Central memory CD4-positive, alpha-beta T cell (primary cell): ENCODE results near the gene AHDC1.

Experiments
- DNase-seq: peaks from one replicate; pipeline ENCODE4 v3.0.0; 2022

AHDC1 gene

DNA sequence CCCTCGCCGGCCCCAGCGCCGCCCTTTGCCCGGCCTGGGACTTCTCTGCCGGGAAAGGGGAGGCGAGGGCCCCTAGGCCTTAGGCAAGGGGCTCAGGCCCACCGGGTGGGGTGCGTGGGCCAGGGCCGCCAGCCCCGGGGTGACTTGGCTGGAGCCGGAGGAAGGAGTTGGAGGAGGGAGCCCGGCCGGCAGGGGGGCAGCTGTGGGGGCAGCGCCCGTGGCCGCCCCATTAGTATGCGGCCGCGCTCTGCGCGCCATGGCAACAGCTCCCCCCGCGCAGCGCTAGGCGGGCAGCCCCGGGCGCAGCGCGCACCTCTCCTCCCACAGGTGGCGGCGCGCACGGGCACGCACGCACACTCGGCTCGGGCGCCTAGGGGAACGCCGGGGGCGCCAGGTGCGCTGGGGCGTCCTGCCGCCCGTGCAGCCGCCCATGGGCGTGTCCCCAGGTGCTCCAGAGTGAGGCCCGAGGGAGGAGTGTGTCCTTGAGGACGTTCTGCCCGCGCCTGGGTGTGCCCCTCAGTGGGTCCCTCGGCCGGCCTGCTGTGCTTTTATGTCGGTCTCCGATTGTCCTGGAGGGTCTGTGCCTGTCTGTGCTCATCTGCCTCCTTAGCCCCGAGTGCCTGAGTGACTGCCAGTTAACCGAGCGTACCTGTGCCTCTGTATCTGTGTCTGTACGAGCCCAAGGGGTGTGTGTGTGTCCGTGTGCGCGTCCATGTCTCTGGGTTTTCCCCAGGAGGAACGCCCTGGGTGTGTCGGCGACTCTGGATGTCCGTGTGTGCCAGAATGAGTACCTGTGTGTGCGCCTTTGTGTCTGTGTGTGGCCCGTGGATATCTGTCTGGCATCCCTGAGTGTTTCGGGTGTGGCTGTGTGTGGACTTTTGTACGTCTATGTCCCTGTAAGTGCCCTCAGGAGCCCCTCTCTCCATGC is 75.8 kb downstream of the AHDC1 start:
- peak; percentile 57 for DNase-seq

- peak; percentile 69 for DNase-seq
Measured at GRCh38 chr1:27527223-27527889, 76.6 kb downstream of the AHDC1 start.

GRCh38 chr1:27526569-27527222 is 77.2 kb downstream of the AHDC1 start:
- DNase-seq: no peak

DNA sequence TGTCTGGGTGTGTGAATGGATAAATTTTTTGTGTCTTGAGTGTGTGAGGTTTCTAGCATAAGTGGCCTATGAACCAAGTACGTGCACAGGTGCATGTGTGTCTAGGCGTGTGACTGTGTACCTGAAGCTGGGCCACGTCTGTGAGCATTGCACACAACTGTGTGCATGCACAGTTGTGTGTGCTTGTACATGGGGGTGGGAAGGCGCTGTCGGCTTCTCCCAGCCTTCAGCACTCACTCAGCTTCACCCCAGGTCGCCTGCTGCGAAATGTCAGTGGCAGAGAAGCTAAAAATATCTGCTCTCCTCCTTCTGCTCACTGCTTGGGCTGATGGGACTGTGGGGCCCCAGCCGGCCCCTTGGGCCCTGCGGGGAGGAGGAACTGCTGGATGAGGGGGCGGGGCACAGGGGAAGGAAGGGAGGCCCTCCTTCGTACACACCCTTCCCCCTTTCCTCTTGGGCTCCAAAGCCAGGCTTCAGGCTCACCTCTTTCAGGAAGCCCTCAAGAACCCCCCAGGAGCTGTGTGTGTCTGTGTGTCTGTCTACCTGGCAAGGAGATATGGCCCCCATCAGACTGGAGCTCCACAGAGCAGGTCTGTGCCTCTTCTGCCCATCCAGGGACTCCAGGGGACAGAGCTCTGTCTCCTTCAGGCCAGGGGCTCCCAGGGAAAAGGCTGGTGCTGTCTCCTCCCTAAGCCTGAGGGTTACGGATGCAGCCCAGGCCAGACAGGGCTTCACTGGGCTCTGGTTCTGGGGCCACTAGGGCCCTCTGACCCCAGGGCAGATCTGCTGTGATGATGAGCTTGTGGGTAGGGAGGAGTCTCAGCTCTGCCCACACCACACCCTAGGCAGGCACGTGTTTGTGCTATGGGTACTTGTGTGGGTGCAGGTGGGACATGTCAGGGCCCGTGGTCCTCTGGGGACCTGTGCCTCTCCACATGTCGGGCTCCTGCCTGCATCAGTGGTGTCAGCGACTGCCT is 78.4 kb downstream of the AHDC1 start:
- DNase-seq: peak; percentile 24

DNA sequence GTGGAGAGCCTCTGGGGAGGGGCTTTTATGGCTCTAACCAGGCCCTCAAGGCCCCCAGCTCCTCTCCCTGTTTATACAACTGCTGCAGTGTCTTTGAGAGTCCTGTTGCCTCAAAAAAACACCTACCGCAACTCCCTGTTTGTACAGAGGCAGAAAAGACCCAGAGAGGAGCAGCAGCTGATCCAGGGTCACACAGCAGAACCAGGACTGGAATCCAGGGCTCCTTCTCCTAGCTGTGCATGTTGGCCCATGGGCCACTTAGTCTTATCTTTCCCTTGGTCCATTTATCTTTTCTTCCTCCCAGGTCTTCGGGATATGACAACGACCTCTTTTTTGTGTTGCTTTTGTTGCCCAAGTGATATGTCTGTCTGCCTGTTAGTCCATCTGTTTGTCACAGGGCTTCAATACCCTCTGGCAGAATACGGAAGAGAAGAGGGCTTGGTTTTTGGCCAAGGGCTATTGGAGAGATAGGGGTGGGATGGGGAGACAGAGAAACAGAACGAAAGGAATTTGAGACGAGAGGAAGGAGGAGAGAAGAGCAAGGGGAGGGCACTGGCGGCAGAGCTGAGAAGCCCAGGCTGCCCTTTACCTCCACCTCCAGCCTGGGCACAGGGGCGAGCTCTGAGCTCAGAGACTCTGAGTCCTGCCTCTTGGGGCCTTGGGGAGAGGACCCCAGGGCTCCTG is 80.5 kb downstream of the AHDC1 start:
- no peak for DNase-seq

DNA sequence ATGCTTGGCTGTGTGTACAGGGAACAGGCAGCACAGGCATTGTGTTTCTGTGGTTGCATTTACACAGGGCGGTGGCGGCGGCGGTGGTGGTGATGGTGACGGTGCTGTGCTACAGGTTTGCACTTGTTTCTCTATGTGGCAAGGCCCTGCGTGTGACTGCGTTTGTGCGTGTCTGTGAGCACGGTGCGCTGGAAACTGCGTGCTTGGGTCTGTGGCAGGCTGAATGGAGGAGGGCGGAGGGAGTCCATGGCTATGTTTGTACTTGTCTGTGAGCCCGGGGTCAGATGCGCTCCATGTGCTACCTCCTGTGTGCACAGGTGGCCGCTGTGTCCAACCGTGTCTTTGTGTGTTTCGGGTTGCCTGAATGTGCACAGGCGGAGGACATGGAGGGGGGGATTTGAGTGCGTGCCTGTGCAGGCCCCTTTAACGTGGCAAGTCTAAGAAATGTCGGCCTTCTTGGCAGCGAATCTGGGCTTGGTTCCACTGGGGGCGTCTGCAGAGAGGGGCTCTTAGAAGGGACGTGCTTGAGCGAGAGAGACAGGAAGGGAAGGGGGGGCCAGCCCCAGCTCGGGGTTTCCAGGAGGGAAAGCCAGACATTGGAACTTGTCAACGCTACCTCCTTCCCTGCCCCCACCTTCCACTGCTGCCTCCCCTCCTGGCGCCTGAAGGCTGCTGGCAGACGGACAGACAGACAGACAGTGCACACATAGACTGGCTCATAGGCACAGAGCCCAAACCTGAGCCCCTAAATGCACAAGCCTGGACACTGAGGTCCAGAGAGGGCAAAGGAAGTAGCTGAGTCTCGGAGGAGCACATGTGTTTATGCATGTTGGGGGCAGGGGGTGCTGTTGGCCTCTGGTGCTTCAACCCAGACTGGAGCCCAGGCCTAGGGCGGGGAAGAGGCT is 81.3 kb downstream of the AHDC1 start:
- peak; percentile 75 for DNase-seq

DNA sequence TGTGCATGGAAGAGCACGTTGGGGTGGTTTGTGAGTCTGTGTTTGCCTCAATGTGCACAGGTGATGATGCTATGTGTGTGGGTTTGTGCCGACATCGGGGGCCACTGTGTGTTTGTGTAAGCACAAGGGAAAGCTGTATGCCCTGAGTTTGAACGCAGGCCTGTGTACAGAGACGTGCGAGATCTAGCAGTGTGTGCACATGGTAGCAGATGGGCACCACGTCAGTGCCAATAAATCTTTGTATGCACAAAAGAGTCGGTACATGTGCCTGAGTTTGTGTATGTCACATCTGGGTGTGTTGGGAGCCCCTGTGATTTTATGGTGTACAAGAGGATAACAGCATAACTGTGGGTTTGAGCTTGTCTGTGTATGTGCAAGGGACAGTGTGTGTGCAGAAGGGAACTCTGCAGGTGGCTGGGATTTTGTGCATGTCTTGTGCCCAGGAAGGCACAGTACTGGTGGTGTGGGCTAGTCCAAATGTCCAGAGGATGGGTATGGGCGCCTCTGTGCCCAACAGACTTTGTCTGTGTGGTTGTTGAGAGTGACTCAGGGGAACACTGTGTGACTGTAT is 82.0 kb downstream of the AHDC1 start:
- DNase-seq: no peak

- peak; percentile 47 for DNase-seq
Measured at GRCh38 chr1:27521336-27521831, 82.6 kb downstream of the AHDC1 start.

DNA sequence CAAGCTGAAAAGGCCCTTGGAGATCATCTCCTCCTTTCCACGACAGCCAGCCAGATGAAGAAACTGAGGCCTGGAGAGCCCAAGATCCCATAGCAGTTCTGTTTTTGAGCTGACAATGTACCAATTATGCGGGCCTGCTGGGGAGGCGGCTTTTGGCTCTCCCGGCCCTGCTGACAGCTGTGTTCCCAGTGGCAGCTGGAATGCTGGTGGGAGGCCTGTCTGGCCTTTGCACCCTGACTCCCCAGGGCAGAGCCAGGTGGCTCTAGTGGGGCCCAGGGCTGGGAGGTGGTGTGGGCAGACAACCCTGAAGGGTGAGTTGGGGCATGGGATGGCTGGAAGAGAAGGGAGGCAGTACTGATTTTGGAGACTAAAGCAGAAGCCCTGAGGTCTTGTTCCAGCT is 83.3 kb downstream of the AHDC1 start:
- no peak for DNase-seq

DNA sequence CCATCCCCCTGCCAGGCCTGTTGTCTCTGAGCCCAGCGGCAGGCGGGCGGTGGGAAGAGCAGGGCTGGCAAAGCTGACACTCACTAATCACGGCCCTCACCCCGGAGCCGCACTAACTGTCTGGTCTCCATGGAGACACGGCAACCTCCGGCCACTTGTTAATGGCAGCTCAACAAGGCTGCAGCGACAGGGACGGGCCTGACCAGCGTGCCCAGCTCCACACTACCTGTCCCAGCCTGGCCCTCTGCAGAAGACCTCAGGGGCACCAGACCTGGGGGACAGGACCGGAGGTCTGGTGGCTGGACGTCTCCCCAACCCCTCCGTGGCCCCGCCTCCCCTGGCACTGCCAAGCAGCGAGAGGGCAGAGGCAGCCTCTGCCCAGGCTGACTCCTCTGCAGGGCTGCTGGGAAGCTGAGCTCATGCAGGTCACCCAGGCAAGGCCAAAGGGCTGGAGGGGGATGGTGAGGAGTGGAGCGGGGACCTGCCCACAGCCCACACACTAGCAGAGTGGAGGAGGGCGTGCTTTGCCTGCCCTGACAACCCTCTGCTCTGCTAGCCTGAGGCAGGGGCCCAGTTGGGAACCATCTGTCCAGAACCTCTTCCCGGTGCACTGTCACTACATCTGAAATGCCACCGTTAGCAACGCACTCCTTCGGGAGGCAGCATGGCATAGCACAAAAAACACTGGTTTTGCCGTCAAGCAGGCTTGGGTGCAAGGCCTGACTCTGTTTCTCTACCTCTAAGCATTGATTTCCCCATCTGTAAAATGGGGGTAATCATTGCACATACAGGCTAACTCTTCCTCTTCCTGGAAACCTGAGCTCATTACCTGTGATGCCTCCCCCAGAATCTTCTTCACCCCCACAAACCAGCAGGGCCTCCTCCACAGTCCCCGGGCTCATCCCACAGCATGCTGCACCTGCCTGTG is 84.3 kb downstream of the AHDC1 start:
- DNase-seq: no peak

DNA sequence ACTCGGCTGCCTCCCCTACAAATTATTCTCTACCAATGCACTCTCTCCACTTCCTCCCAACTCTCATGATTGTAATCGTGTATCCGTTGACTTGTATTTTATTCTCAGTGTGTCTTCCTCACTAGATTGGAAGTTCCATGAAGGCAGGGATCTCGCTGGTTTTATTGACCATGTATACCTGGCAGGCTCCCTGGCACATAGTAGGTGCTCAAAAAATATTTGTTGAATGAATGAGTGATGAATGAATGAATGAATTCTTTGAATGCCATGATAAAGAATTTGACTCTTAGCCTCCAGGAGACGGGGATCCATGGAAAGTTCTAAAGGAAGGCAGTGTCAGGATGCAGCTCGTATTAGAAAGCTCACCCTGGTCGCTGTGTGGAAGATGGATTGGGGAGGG is 85.1 kb downstream of the AHDC1 start:
- no peak for DNase-seq

DNA sequence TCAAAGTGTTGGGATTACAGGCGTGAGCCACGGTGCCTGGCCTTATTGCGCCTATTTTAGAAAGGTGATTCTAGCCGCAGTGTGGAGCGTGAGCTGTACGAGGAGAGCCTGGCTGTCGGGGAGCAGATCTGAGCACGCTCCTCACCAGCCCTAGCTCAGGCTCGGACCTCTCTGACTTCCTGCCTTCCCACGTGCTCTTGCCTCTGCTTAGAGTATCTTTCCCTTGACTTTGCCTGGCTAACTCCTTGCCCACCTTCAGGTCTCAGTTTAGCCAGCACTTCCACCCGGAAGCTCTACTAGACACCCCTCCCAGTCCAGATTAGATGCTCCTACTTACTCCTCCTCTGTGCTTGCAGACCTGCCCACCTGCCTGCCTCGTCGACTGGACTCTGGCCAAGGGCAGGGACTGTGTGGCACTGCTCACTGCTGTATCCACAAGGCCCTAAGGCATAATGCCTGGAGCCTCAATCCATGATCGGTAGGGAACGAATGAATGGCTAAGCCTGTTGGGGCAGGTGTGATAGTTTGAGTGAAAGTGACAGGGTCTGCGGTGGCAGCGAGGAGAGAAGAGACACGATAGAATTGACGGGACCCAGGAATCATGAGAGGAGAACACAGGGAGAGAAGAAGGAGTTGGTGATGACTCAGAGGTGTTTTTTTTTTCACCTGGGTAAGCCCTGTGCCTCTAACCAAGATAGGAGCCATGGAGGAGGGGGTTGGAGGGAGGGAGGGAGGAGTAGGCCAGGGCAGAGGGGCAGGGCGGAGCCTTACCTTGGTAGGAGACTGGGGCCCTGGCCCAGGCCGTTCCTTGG is 85.8 kb downstream of the AHDC1 start:
- no peak for DNase-seq

GRCh38 chr1:27517301-27517700 is 86.6 kb downstream of the AHDC1 start:
- no peak for DNase-seq

GRCh38 chr1:27515626-27516025 is 88.3 kb downstream of the AHDC1 start:
- DNase-seq: no peak

GRCh38 chr1:27513958-27514357 is 90.0 kb downstream of the AHDC1 start:
- no peak for DNase-seq

DNA sequence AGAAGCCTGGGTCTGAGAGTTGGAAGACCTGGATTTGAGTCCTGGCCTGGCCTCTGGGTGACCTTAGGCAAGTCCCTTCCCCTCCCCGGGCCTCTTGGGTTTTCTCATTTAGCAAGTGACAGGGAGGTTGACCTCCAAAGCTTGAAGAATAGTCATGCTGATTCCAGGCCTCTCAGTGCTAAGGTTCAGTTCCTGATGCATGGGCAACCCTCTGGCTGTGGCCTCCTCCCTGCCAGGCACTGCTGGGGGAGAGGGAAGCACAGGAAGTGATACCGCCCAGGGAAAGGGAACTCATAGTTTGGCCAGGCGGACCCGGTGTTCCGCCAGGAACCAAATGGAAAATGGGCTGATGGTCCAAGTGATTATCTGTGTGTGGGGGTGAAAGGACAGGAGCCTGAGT is 90.4 kb downstream of the AHDC1 start:
- DNase-seq: no peak

GRCh38 chr1:27509127-27510080 is 94.5 kb downstream of the AHDC1 start:
- DNase-seq: no peak
